Neural progenitor cell (in vitro differentiated cells): Measurements from ENCODE around the gene CAPG. TPM values are rescaled to one million over a fixed set of nuclear protein-coding genes. Genes with fewer than 3 reads are reported as not detected.

Experiments
- DNase-seq: peaks from one replicate; pipeline ENCODE4 v3.0.0-alpha.2; 2016; ENCODE audit warnings: low spot score
- H2AFZ ChIP-seq: fragments of 200-600 bp; sonication (generic); replicated peaks from 2 replicates; pipeline ENCODE4 v1.6.1; 2016; ENCODE audit warnings: antibody characterized with exemption
- H3F3A ChIP-seq: fragments of 200-600 bp; sonication (generic); 2 replicates; pipeline ENCODE4 v1.6.1; 2016; ENCODE audit warnings: antibody characterized with exemption, low read depth
- H3K27ac ChIP-seq: fragments of 200-600 bp; sonication (generic); 2 replicates; pipeline ENCODE4 v1.5.1; 2016; ENCODE audit warnings: mild to moderate bottlenecking
- H3K27me3 ChIP-seq: fragments of 200-600 bp; sonication (generic); 2 replicates; pipeline ENCODE4 v1.6.1; 2016; ENCODE audit warnings: mild to moderate bottlenecking, moderate library complexity
- H3K36me3 ChIP-seq: fragments of 200-600 bp; sonication (generic); 2 replicates; pipeline ENCODE4 v1.5.1; 2016
- H3K4me1 ChIP-seq: fragments of 200-600 bp; sonication (generic); 2 replicates; pipeline ENCODE4 v1.6.1; 2016; ENCODE audit warnings: mixed run types
- H3K4me2 ChIP-seq: fragments of 200-600 bp; sonication (generic); 2 replicates; pipeline ENCODE4 v1.6.1; 2016
- H3K4me3 ChIP-seq: fragments of 200-600 bp; sonication (generic); 2 replicates; pipeline ENCODE4 v1.5.1; 2016
- H3K79me2 ChIP-seq: fragments of 200-600 bp; sonication (generic); 2 replicates; pipeline ENCODE4 v1.6.1; 2016; ENCODE audit warnings: low read depth
- H3K9ac ChIP-seq: fragments of 200-600 bp; sonication (generic); 2 replicates; pipeline ENCODE4 v1.6.1; 2016
- H3K9me3 ChIP-seq: fragments of 200-600 bp; sonication (generic); 2 replicates; pipeline ENCODE4 v1.5.1; 2016; ENCODE audit warnings: low read depth
- H4K20me1 ChIP-seq: fragments of 200-600 bp; sonication (generic); 2 replicates; pipeline ENCODE4 v1.6.1; 2016; ENCODE audit warnings: low read depth
- H3K27ac Mint-ChIP-seq: 3 replicates; pipeline ENCODE4 v1.8.0; 2021; ENCODE audit warnings: mixed read lengths
- H3K27me3 Mint-ChIP-seq: 2 replicates; pipeline ENCODE4 v1.8.0; 2022; ENCODE audit warnings: low read depth, mild to moderate bottlenecking, inconsistent platforms, moderate library complexity, mixed read lengths; ENCODE audit not compliant: insufficient read depth
- H3K36me3 Mint-ChIP-seq: 3 replicates; pipeline ENCODE4 v1.8.0; 2021; ENCODE audit warnings: mixed read lengths
- H3K4me1 Mint-ChIP-seq: 3 replicates; pipeline ENCODE4 v1.8.0; 2021; ENCODE audit warnings: mixed read lengths
- H3K4me3 Mint-ChIP-seq: 3 replicates; pipeline ENCODE4 v1.8.0; 2021; ENCODE audit warnings: mild to moderate bottlenecking, moderate library complexity, mixed read lengths
- H3K9me3 Mint-ChIP-seq: 3 replicates; pipeline ENCODE4 v1.8.0; 2020; ENCODE audit warnings: mixed read lengths
- CTCF ChIP-seq: fragments of 200-600 bp; sonication (generic); IDR thresholded peaks from 2 replicates; pipeline ENCODE4 v1.5.1; 2017; ENCODE audit warnings: antibody characterized with exemption, mild to moderate bottlenecking
- EZH2 ChIP-seq: fragments of 200-600 bp; sonication (generic); IDR thresholded peaks from 2 replicates; pipeline ENCODE4 v1.6.1; 2017; ENCODE audit warnings: antibody characterized with exemption, mild to moderate bottlenecking, moderate library complexity
- EZH2phosphoT487 ChIP-seq: fragments of 200-600 bp; sonication (generic); IDR thresholded peaks from 2 replicates; pipeline ENCODE4 v1.6.1; 2017; ENCODE audit warnings: antibody characterized with exemption
- total RNA-seq: library from RNA; depleted of rRNA; stranded (reverse); fragments of >200 nt; gene quantifications from 2 replicates; pipeline ENCODE4 v1.2.3, GENCODE V29; 2015; ENCODE audit warnings: low replicate concordance

The CAPG gene
- total RNA-seq, 1 donor from 2014 or later = 23.9 TPM

GRCh38 chr2:85401464-85401805 lies 8.7 kb downstream of the CAPG start:
- H3K4me1 Mint-ChIP-seq = peaks cover 10% of the 10 kb centered on the region
- no peak for DNase-seq
- H3K27ac ChIP-seq = no peak overlapping the region
- H3K4me1 ChIP-seq = no peaks in the 10 kb centered on the region
- H3K27me3 Mint-ChIP-seq = peaks cover 12% of the 10 kb centered on the region
- H3K9me3 ChIP-seq = no peaks in the 10 kb centered on the region
- TF ChIP-seq CTCF (no peak), EZH2phosphoT487 (no peak), EZH2 (no peak)
- no peak overlapping the region for H3K4me3 ChIP-seq
- no peak overlapping the region for H3K4me3 Mint-ChIP-seq
- no peaks in the 10 kb centered on the region for H3K79me2 ChIP-seq
- no peaks in the 10 kb centered on the region for H3K27me3 ChIP-seq
- no peaks in the 10 kb centered on the region for H4K20me1 ChIP-seq
- no peak overlapping the region for H3K4me2 ChIP-seq
- peaks cover 3% of the 10 kb centered on the region for H3K36me3 Mint-ChIP-seq
- H3K9ac ChIP-seq = no peak overlapping the region
- H3K36me3 ChIP-seq = no peaks in the 10 kb centered on the region
- peaks cover 12% of the 10 kb centered on the region for H3K9me3 Mint-ChIP-seq
- no peak overlapping the region for H3K27ac Mint-ChIP-seq
- H2AFZ ChIP-seq = no peak overlapping the region
- H3F3A ChIP-seq = no peaks in the 10 kb centered on the region

- peaks cover 3% of the 10 kb centered on the region for H3K36me3 Mint-ChIP-seq
- peak overlapping the region; percentile 62 for H3K27ac Mint-ChIP-seq
- Histone ChIP-seq H4K20me1 (no peaks in the 10 kb centered on the region), H3K4me3 (no peak overlapping the region), H3K27me3 (no peaks in the 10 kb centered on the region), H3K9ac (no peak overlapping the region), H3K9me3 (no peaks in the 10 kb centered on the region), H3K27ac (no peak overlapping the region), H3F3A (no peaks in the 10 kb centered on the region), H2AFZ (no peak overlapping the region), H3K79me2 (no peaks in the 10 kb centered on the region), H3K4me1 (no peaks in the 10 kb centered on the region), H3K4me2 (no peak overlapping the region), H3K36me3 (no peaks in the 10 kb centered on the region)
- DNase-seq = no peak
- no peak for TF ChIP-seq EZH2phosphoT487
- no peak for TF ChIP-seq EZH2
- TF ChIP-seq CTCF = no peak
- peaks cover 10% of the 10 kb centered on the region for H3K4me1 Mint-ChIP-seq
- H3K9me3 Mint-ChIP-seq = peaks cover 12% of the 10 kb centered on the region
- H3K4me3 Mint-ChIP-seq = no peak overlapping the region
- H3K27me3 Mint-ChIP-seq = peaks cover 12% of the 10 kb centered on the region
Observed at GRCh38 chr2:85400541-85401463, 9.4 kb downstream of the CAPG start.

DNA sequence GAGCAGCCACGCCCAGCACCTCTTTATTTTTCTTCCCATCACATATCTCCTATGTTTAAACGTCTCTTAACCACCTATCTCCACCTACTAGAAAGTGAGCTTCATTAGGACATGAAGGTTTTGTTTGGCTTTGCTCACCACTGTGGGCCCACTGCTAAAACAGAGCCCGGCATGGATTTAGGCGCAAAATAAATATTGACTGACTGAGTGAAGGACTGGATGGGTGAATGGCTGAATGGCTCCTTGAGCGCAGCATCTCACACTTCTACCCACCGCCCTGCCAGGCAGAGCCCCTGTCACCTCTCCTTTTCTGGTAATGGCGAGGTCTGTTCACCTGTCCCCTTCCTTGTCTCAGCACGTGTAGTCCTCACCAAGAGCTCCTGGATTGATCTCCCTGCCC lies 10.1 kb downstream of the CAPG start:
- Mint-ChIP-seq H3K4me3 (no peak overlapping the region), H3K27me3 (peaks cover 7% of the 10 kb centered on the region), H3K36me3 (peaks cover 3% of the 10 kb centered on the region), H3K4me1 (peaks cover 2% of the 10 kb centered on the region), H3K9me3 (peaks cover 12% of the 10 kb centered on the region), H3K27ac (peak overlapping the region; percentile 62)
- TF ChIP-seq CTCF (no peak), EZH2 (no peak), EZH2phosphoT487 (no peak)
- Histone ChIP-seq H3K4me2 (no peak overlapping the region), H3K9ac (no peak overlapping the region), H4K20me1 (no peaks in the 10 kb centered on the region), H3K27me3 (no peaks in the 10 kb centered on the region), H3F3A (no peaks in the 10 kb centered on the region), H3K4me1 (no peaks in the 10 kb centered on the region), H3K4me3 (no peak overlapping the region), H2AFZ (no peak overlapping the region), H3K79me2 (no peaks in the 10 kb centered on the region), H3K9me3 (no peaks in the 10 kb centered on the region), H3K36me3 (no peaks in the 10 kb centered on the region), H3K27ac (no peak overlapping the region)
- DNase-seq = no peak
